Neutrophil (primary cell): ENCODE measurements around the gene POLR1B.
"Not testable (repeated sequence)": the region's sequence is repeated elsewhere in the genome, so short reads cannot be mapped to it uniquely, and the experiment has no call there.

Source experiments
- H3K27ac ChIP-seq: fragments of 200-600 bp; sonication (generic); 2 replicates; pipeline ENCODE4 v1.5.1; 2016; ENCODE audit warnings: mild to moderate bottlenecking, moderate library complexity
- H3K27me3 ChIP-seq: fragments of 200-600 bp; sonication (generic); 2 replicates; pipeline ENCODE4 v1.6.0; 2016; ENCODE audit warnings: mild to moderate bottlenecking
- H3K36me3 ChIP-seq: fragments of 200-600 bp; sonication (generic); 2 replicates; pipeline ENCODE4 v1.5.1; 2017
- H3K4me1 ChIP-seq, 2 experiments: fragments of 200-600 bp in 1 of 2; sonication (generic) in 1 of 2; 1 replicate in 1 of 2; 2 replicates in 1 of 2; pipeline versions ENCODE4 v1.5.1 to v1.6.1; 2013 to 2016; ENCODE audit warnings: low read depth in 1 of 2, low read length in 1 of 2, mild to moderate bottlenecking in 1 of 2, moderate library complexity in 1 of 2; ENCODE audit not compliant: control insufficient read depth in 1 of 2, insufficient read depth in 1 of 2
- H3K4me3 ChIP-seq, 2 experiments: fragments of 200-600 bp in 1 of 2; sonication (generic) in 1 of 2; 1 replicate in 1 of 2; 2 replicates in 1 of 2; pipeline ENCODE4 v1.5.1; 2013 to 2016; ENCODE audit warnings: low read depth in 1 of 2, low read length in 1 of 2, mild to moderate bottlenecking in 1 of 2, moderate library complexity in 1 of 2
- H3K9me3 ChIP-seq: fragments of 200-600 bp; sonication (generic); 2 replicates; pipeline ENCODE4 v1.5.1; 2016
- TF ChIP-seq, protein P1 (sequence below): fragments of 200-600 bp; sonication (generic); IDR thresholded peaks from 2 replicates; pipeline ENCODE4 v1.5.1; 2016; ENCODE audit warnings: antibody characterized with exemption

The POLR1B gene

DNA sequence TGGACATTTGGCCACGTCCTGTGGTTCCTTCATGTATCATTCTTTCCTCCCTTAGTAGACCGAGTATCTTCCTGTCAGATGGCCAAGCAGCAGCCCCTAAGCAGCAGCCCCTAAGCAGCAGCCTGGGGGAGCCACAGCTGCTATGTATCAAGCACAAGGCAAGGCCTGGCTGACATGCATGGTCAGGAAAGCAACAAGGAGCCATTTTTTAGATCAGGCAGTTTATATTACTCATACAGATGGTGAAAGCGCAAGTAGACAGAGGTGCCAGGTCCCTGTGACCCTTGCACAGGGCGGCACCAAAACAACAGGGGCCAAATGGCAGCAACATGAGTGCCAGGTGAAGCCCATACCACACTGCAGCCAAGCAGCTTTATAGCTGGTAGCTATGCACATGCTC lies 64.3 kb downstream of the POLR1B start:
- TF ChIP-seq, protein P1, sequence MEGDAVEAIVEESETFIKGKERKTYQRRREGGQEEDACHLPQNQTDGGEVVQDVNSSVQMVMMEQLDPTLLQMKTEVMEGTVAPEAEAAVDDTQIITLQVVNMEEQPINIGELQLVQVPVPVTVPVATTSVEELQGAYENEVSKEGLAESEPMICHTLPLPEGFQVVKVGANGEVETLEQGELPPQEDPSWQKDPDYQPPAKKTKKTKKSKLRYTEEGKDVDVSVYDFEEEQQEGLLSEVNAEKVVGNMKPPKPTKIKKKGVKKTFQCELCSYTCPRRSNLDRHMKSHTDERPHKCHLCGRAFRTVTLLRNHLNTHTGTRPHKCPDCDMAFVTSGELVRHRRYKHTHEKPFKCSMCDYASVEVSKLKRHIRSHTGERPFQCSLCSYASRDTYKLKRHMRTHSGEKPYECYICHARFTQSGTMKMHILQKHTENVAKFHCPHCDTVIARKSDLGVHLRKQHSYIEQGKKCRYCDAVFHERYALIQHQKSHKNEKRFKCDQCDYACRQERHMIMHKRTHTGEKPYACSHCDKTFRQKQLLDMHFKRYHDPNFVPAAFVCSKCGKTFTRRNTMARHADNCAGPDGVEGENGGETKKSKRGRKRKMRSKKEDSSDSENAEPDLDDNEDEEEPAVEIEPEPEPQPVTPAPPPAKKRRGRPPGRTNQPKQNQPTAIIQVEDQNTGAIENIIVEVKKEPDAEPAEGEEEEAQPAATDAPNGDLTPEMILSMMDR = no peak
- no peaks in the 10 kb centered on the region for H3K4me1 ChIP-seq
- H3K27ac ChIP-seq = no peak overlapping the region
- H3K27me3 ChIP-seq = no peaks in the 10 kb centered on the region
- no peak overlapping the region for H3K4me3 ChIP-seq
- no peaks in the 10 kb centered on the region for H3K9me3 ChIP-seq
- no peaks in the 10 kb centered on the region for H3K36me3 ChIP-seq

DNA sequence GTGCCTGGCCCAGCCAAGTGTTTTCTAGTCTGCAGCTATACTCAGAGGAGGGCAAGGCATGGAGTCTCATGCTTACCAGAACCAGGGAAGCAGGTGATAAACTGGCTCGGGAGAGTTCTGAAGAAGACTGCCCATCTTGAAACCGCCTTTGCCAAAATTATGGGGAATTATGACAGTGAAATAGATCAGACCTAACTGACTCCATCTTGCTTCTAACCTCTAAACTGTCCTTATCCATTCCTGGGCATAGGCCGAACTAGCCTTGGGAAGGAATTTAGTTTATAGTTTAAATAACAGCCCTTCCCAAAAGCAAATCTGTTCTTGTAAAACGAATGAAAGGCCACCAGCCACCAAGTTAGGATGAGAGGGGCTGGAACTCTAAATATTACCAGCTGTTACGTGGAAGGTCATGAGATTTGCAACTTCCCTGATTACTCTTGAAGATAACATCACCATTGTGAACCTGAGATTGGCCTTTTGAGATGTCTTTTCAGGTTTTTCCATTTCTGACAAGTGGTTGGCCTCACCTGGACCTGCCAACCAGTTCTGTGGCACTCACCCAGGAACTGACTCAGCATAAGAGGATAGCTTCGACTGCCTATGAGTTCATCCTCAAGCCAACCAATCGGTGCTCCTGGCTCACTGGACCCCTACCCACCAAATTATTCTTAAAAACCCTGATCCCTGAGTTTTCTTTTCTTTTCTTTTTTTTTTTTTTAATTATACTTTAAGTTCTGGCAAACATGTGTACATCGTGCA lies 65.6 kb downstream of the POLR1B start:
- no peaks in the 10 kb centered on the region for H3K36me3 ChIP-seq
- H3K27ac ChIP-seq = no peak overlapping the region
- no peaks in the 10 kb centered on the region for H3K27me3 ChIP-seq
- no peaks in the 10 kb centered on the region for H3K4me1 ChIP-seq
- H3K4me3 ChIP-seq = no peak overlapping the region
- TF ChIP-seq, protein P1 = no peak
- no peaks in the 10 kb centered on the region for H3K9me3 ChIP-seq

DNA sequence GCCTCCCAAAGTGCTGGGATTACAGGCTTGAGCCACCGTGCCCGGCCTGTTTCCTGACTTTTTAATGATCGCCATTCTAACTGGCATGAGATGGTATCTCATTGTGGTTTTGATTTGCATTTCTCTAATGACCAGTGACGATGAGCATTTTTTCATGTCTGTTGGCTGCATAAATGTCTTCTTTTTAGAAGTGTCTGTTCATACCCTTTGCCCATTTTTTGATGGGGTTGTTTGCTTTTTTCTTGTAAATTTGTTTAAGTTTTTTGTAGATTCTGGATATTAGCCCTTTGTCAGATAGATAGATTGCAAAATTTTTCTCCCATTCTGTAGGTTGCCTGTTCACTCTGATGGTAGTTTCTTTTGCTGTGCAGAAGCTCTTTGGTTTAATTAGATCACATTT lies 67.1 kb downstream of the POLR1B start:
- H3K36me3 ChIP-seq, H3K4me1 ChIP-seq, H3K27ac ChIP-seq: not testable (repeated sequence)

DNA sequence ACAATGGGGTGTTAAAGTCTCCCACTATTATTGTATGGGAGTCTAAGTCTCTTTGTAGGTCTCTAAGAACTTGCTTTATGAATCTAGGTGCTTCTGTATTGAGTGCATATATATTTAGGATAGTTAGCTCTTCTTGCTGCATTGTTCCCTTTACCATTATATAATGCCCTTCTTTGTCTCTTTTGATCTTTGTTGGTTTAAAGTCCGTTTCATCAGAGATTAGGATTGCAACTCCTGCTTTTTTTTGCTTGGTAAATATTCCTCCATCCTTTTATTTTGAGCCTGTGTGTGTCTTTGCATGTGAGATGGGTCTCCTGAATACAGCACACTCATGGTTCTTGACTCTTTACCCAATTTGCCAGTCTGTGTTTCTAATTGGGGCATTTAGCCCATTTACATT lies 70.0 kb downstream of the POLR1B start:
- not testable (repeated sequence) for H3K27me3 ChIP-seq, H3K4me3 ChIP-seq, H3K4me1 ChIP-seq, H3K9me3 ChIP-seq, H3K27ac ChIP-seq, H3K36me3 ChIP-seq

More for the DNA sequence above, 67.1 kb downstream of the POLR1B start:
- not testable (repeated sequence) for H3K27me3 ChIP-seq, H3K9me3 ChIP-seq, H3K4me3 ChIP-seq

DNA sequence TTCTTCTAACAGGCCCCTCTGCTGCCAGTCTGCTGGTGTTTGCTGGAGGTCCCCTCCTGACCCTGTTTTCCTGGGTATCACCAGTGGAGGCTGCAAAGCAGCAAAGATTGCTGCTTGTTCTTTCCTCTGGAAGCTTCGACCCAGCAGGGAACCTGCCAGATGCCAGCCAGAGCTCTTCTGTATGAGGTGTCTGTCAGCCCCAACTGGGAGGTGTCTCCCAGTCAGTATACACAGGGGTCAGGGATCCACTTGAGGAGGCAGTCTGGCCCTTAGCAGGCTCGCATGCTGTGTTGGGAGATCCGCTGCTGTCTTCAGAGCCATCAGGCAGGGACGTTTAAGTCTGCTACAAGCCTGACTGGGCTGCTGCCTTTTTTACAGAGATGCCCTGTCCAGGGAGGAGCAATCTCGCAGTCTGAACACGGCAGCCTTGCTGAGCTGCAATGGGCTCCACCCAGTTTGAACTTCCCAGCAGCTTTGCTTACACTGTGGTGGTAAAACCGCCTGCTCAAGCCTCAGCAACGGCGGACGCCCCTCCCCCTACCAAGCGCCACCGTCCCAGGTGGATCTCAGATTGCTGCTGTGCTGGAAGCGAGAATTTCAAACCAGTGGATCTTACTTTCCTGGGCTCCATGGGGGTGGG lies 72.1 kb downstream of the POLR1B start:
- no peaks in the 10 kb centered on the region for H3K27me3 ChIP-seq
- no peak overlapping the region for H3K27ac ChIP-seq
- no peaks in the 10 kb centered on the region for H3K4me1 ChIP-seq
- TF ChIP-seq, protein P1 = no peak
- H3K9me3 ChIP-seq = no peaks in the 10 kb centered on the region
- no peak overlapping the region for H3K4me3 ChIP-seq
- no peaks in the 10 kb centered on the region for H3K36me3 ChIP-seq

DNA sequence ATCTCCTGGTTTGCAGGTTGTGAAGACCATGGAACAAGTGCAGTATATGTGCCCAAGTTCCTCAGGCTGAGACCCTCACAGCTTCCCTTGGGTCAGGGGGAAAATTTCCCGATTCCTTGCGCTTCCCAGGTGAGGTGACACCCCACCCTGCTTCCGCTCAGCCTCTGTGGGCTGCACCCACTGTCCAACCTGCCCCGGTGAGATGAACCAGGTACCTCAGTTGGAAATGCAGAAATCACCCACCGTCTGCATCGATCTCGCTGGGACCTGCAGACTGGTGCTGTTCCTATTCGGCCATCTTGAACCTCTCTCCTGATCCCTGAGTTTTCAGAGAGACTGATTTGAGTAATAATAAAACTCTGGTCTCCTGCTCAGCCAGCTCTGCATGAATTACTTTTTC lies 72.8 kb downstream of the POLR1B start:
- Histone ChIP-seq H3K9me3 (no peaks in the 10 kb centered on the region), H3K4me1 (no peaks in the 10 kb centered on the region), H3K27me3 (no peaks in the 10 kb centered on the region), H3K4me3 (no peak overlapping the region), H3K36me3 (no peaks in the 10 kb centered on the region), H3K27ac (no peak overlapping the region)
- TF ChIP-seq, protein P1 = no peak

DNA sequence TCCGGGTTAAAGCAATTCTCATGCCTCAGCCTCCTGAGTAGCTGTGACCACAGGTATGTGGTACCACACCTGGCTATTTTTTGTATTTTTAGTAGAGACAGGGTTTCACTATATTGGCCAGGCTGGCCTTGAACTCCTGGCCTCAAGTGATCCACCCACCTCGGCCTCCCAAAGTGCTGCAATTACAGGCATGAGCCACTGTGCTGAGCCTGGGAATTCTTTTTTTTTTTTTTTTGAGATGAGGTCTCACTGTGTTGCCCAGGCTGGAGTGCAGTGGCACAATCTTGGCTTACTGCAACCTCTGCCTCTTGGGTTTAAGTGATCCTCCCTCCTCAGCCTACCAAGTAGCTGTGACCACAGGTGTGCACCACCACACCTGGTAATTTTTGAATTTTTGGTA lies 73.5 kb downstream of the POLR1B start:
- H3K4me3 ChIP-seq, H3K9me3 ChIP-seq, H3K36me3 ChIP-seq, H3K27ac ChIP-seq, H3K4me1 ChIP-seq, H3K27me3 ChIP-seq: not testable (repeated sequence)
